ENCODE data around the gene ITGB6.
"Not testable (repeated sequence)": the region's sequence is repeated elsewhere in the genome, so short reads cannot be mapped to it uniquely, and the experiment has no call there.

DNA sequence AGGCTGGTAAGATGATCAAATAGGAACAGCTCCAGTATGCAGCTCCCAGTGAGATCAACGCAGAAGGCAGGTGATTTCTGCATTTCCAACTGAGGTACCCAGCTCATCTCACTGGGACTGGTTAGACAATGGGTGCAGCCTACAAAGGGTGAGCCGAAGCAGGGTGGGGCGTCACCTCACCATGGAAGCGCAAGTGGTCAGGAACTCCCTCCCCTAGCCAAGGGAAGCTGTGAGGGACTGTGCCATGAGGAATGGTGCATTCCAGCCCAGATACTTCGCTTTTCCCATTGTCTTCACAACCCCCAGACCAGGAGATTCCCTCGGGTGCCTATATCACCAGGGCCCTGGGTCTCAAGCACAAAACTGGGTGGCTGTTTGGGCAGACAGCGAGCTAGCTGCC is 19.4 kb downstream of the ITGB6 start:
- TF ChIP-seq, protein P1, sequence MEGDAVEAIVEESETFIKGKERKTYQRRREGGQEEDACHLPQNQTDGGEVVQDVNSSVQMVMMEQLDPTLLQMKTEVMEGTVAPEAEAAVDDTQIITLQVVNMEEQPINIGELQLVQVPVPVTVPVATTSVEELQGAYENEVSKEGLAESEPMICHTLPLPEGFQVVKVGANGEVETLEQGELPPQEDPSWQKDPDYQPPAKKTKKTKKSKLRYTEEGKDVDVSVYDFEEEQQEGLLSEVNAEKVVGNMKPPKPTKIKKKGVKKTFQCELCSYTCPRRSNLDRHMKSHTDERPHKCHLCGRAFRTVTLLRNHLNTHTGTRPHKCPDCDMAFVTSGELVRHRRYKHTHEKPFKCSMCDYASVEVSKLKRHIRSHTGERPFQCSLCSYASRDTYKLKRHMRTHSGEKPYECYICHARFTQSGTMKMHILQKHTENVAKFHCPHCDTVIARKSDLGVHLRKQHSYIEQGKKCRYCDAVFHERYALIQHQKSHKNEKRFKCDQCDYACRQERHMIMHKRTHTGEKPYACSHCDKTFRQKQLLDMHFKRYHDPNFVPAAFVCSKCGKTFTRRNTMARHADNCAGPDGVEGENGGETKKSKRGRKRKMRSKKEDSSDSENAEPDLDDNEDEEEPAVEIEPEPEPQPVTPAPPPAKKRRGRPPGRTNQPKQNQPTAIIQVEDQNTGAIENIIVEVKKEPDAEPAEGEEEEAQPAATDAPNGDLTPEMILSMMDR (conservative IDR thresholded peaks at IDR 0.05; ENCODE audit: low read depth, low read length) = not testable (repeated sequence)
- TF ChIP-seq MAFK (IDR thresholded peaks at IDR 0.05; ENCODE audit: low read depth, low read length); POLR2A (IDR thresholded peaks at IDR 0.05; ENCODE audit: low read depth, low read length); RAD21 (IDR thresholded peaks at IDR 0.05; ENCODE audit: low read length); MXI1 (IDR thresholded peaks at IDR 0.05; ENCODE audit: borderline replicate concordance, low read depth, low read length); FOS (IDR thresholded peaks at IDR 0.05; ENCODE audit: low read depth, low read length); CEBPB (IDR thresholded peaks at IDR 0.05; ENCODE audit: low read depth, low read length); MAZ (IDR thresholded peaks at IDR 0.05; ENCODE audit: borderline replicate concordance, low read depth, low read length): not testable (repeated sequence)
- TF ChIP-seq, protein P2, sequence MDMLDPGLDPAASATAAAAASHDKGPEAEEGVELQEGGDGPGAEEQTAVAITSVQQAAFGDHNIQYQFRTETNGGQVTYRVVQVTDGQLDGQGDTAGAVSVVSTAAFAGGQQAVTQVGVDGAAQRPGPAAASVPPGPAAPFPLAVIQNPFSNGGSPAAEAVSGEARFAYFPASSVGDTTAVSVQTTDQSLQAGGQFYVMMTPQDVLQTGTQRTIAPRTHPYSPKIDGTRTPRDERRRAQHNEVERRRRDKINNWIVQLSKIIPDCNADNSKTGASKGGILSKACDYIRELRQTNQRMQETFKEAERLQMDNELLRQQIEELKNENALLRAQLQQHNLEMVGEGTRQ (IDR thresholded peaks at IDR 0.05; ENCODE audit: low read depth, low read length) = not testable (repeated sequence)
